ENCODE measurements around the gene OSBP2. TPM values are rescaled to one million over a fixed set of nuclear protein-coding genes. Genes with fewer than 3 reads are reported as not detected.

OSBP2 gene
- total RNA-seq, 1 experiment from 2014 or later: 7.1 TPM

- Histone ChIP-seq H3K9me2 (ENCODE audit: insufficient read depth) (no peaks in the 10 kb centered on the region), H3K36me3 (ENCODE audit: low read depth) (no peaks in the 10 kb centered on the region), H3K27me3 (ENCODE audit: insufficient read depth, low read depth) (no peaks in the 10 kb centered on the region), H3F3A (ENCODE audit: insufficient read depth, low read depth) (peaks cover 20% of the 10 kb centered on the region), H3K79me2 (ENCODE audit: low read depth) (no peaks in the 10 kb centered on the region), H4K20me1 (ENCODE audit: insufficient read depth) (no peaks in the 10 kb centered on the region), H3K4me2 (no peak overlapping the region), H3K9me3 (ENCODE audit: insufficient read depth, low read depth) (no peaks in the 10 kb centered on the region), H3K4me1 (replicated peaks; ENCODE audit: insufficient read depth) (peaks cover 32% of the 10 kb centered on the region), H3K4me3 (no peak overlapping the region), H3K27ac (no peak overlapping the region), H2AFZ (no peak overlapping the region)
- no peak for DNase-seq
- ChIA-PET POLR2A (ENCODE audit: unreplicated experiment) (no interaction called here), CTCF (no interaction called here)
- intact Hi-C loops (cut with micrococcal nuclease; ENCODE audit: unreplicated experiment): no loop called here
- TF ChIP-seq CTCF (conservative IDR thresholded peaks at IDR 0.05): no peak
- no peak for TF ChIP-seq EZH2 (IDR thresholded peaks at IDR 0.05; ENCODE audit: low read depth)
- no TSS peak for BruUV-seq (replicated peaks)
Measured at GRCh38 chr22:30885001-30885366, 190.3 kb downstream of the OSBP2 start.

- no peak for TF ChIP-seq CTCF (conservative IDR thresholded peaks at IDR 0.05)
- no peak for TF ChIP-seq EZH2 (IDR thresholded peaks at IDR 0.05; ENCODE audit: low read depth)
- Histone ChIP-seq H3K27me3 (ENCODE audit: insufficient read depth, low read depth) (no peaks in the 10 kb centered on the region), H3F3A (ENCODE audit: insufficient read depth, low read depth) (peaks cover 20% of the 10 kb centered on the region), H3K27ac (no peak overlapping the region), H3K4me1 (replicated peaks; ENCODE audit: insufficient read depth) (peaks cover 32% of the 10 kb centered on the region), H3K79me2 (ENCODE audit: low read depth) (no peaks in the 10 kb centered on the region), H3K9me3 (ENCODE audit: insufficient read depth, low read depth) (no peaks in the 10 kb centered on the region), H3K36me3 (ENCODE audit: low read depth) (no peaks in the 10 kb centered on the region), H4K20me1 (ENCODE audit: insufficient read depth) (no peaks in the 10 kb centered on the region), H3K4me2 (no peak overlapping the region), H3K9me2 (ENCODE audit: insufficient read depth) (no peaks in the 10 kb centered on the region), H3K4me3 (no peak overlapping the region), H2AFZ (no peak overlapping the region)
- intact Hi-C loops (cut with micrococcal nuclease; ENCODE audit: unreplicated experiment): no loop called here
- POLR2A ChIA-PET (ENCODE audit: unreplicated experiment): no interaction called here
- no TSS peak for BruUV-seq (replicated peaks)
- CTCF ChIA-PET: no interaction called here
- no peak for DNase-seq
Measured at GRCh38 chr22:30885591-30885990, 190.9 kb downstream of the OSBP2 start.

- H2AFZ ChIP-seq: no peak overlapping the region
- H3K27me3 ChIP-seq (ENCODE audit: insufficient read depth, low read depth): no peaks in the 10 kb centered on the region
- BruUV-seq (replicated peaks): no TSS peak
- H3F3A ChIP-seq (ENCODE audit: insufficient read depth, low read depth): peaks cover 5% of the 10 kb centered on the region
- CTCF ChIA-PET: interaction anchor here (0.7 kb wide), 1 partner anchor 261 kb away, joined by 3 read pairs; no protein-coding TSS in a partner anchor
- POLR2A ChIA-PET (ENCODE audit: unreplicated experiment): interaction anchor here (0.6 kb wide), 1 partner anchor 85 kb away, joined by 5 read pairs; no protein-coding TSS in a partner anchor
- H3K4me1 ChIP-seq (replicated peaks; ENCODE audit: insufficient read depth): peaks cover 14% of the 10 kb centered on the region
- intact Hi-C loops (cut with micrococcal nuclease; ENCODE audit: unreplicated experiment): no loop called here
- TF ChIP-seq EZH2 (IDR thresholded peaks at IDR 0.05; ENCODE audit: low read depth) (no peak), CTCF (conservative IDR thresholded peaks at IDR 0.05) (no peak)
- H3K79me2 ChIP-seq (ENCODE audit: low read depth): no peaks in the 10 kb centered on the region
- H3K4me3 ChIP-seq: no peak overlapping the region
- no peaks in the 10 kb centered on the region for H4K20me1 ChIP-seq (ENCODE audit: insufficient read depth)
- no peaks in the 10 kb centered on the region for H3K36me3 ChIP-seq (ENCODE audit: low read depth)
- no peak for DNase-seq
- H3K9me3 ChIP-seq (ENCODE audit: insufficient read depth, low read depth): no peaks in the 10 kb centered on the region
- no peaks in the 10 kb centered on the region for H3K9me2 ChIP-seq (ENCODE audit: insufficient read depth)
- H3K4me2 ChIP-seq: no peak overlapping the region
- H3K27ac ChIP-seq: no peak overlapping the region
Measured at GRCh38 chr22:30887453-30887852, 192.8 kb downstream of the OSBP2 start.

All from PC-9 (cell line).